Hepatic stellate cell (primary cell): ENCODE measurements around the gene SVIL.
"Not testable (repeated sequence)": the region's sequence is repeated elsewhere in the genome, so short reads cannot be mapped to it uniquely, and the experiment has no call there.

Experiments used
- DNase-seq: peaks from one replicate; pipeline ENCODE4 v3.0.0; 2011; ENCODE audit warnings: low spot score

The SVIL gene

DNA sequence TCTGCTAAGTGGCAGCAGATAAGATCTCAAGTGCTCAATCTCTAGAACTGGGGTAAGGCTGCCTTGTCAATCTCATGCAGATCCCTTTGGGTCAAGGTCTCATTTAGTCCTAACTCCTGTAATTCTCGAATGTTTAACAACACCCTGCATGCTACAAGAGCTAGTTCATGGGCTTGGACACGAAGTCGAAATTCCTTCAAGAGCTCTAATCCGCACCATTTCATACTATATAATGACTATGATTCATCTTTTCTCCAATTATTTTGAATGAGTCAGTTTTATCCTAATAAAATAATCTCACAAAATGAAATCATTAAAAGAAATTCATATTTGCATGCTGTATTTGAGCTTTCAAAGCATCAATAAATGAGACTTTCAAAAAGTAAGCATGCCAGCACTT lies 119.7 kb downstream of the SVIL start:
- DNase-seq: not testable (repeated sequence)

DNA sequence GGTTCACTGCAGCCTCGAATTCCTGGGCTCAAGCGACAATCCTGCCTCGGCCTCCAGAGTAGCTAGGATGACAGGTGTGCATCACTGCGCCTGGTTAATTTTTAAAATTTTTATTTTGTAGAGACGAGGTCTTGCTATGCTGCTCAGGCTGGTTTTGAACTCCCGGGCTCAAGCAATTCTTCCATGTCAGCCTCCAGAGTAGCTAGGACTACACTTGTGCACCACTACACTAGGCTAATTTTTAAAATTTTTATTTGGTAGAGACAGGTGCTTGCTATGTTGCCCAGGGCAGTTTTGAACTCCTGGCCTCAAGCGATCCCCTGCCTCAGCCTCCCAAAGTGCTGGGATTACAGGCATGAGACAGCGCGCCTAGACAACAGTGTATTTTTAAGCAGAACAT lies 120.5 kb downstream of the SVIL start:
- no peak for DNase-seq

DNA sequence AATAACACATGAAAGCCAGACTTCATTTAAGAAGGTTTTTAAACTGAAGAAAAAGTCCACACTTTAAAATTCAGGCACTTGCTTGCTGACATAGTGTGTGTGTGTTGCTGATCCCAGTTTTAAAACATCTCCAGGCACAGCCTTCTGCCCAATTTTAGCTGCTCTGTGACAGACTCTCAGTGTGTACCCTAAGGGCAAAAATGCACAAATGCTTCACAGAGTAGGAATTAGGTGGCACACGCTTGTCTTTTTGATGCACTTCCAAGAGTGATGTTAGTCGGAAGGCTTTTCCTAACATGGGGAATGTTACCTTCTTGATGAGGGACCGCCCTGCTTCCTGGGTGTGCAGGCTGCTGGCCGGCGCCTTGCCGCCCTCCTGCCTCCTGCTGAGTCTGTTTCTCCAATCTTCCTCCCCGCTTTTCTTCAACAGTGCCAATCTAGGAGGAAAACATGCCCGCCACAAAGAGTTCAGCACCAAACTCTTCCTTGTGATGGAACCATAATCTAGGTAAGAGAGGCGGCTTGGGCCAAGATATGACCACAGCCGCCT lies 122.3 kb downstream of the SVIL start:
- no peak for DNase-seq

DNA sequence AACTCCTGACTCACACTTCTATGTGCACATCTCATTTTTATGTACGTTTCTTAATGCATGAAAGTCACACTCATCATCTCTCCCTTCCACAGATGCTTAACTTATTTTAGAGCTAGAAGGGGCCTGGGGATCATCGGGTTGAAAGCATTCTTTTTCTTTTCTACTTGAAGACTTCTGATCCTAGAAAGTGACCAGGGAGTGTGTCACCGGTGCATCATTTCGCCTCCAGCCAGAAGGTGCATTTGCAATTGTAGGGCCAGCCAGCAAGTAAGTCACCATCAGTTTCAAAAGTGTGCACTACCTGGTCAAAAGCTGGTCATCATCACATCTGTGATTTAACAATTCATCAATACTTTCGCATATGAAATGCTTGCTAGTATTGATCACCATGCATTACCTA lies 123.0 kb downstream of the SVIL start:
- not testable (repeated sequence) for DNase-seq

DNA sequence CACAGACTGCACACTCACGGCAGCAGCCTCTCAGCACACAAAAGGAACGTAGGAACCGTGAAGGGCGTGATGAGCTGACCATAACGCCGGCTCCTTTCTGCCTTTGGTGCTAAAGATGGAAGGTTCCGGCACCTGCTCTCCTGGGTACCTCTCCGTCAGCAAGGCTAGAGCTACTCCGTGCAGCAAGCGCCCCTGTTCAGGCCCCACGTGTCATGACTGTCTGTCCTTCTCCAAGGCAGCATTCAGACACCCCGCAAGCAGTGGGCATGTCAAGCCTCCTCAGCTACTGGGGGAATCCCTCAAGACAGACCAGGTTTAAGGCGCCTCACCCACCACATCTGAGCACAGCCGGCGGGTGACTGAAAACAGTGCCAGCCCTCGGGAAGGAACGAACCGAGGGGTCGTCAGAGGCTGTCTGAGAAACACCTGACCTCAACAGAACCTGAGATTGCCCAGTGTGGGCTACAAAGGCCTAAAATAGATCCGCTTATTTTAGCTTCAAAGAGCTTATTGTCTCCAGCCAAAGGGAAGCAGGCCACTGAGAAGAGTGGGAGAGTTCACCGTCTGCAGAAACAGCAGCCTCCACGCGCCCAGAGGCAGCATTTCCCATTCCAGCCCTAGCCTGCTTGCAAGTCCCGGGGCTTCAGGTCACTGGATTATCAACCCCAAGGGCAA lies 124.2 kb downstream of the SVIL start:
- not testable (repeated sequence) for DNase-seq

DNA sequence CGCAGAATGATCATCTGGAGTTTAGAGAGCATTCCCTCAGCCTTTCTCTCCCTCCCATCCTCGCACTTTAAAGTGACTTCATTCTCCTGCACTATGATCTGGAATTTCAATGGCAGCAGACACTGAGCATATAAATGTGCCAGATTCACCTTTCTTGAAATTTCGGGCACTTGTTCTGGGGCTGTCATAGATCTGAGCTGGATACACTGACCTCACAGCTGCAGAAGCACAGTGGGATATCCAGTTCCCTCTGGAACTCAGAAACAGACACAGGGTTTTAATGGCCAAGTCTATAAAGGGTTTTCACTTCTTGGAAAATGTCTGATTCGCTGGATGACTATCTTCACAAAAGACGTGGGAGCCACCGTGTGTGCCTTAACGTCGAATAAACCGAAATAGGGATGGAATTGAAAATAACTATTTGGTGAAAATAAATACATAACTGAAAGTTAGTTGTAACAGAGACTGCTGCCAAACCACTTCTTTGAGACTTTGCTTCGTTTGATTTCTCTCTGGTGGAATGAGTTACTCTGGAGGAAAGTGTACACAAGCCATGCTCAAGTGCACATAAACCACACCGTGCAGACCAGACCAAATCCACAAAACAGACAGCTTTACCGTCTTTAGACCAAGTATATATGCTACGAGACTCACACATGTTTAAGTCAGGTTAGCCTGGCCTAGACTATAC lies 126.1 kb downstream of the SVIL start:
- no peak for DNase-seq

DNA sequence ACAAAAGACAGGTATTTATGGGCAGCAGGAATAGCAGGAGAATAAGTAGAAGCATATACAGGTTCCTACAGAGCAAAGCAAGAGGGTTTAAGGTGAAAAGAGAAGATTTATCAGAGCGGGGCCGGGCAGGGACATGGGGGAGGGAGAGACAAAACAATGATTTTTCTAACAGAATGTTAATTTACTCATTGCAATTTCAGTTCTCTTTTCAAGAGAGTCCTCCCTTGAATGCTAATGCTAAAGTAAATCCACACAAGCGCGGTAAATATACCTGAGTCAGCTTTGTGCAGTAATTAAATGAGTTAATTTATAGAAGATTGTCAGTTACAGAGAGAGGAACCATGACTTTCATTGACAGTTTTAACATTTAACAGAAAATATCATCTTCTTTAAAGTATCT lies 127.0 kb downstream of the SVIL start:
- not testable (repeated sequence) for DNase-seq

- DNase-seq: not testable (repeated sequence)
Observed at GRCh38 chr10:29506324-29506921, 128.3 kb downstream of the SVIL start.

DNA sequence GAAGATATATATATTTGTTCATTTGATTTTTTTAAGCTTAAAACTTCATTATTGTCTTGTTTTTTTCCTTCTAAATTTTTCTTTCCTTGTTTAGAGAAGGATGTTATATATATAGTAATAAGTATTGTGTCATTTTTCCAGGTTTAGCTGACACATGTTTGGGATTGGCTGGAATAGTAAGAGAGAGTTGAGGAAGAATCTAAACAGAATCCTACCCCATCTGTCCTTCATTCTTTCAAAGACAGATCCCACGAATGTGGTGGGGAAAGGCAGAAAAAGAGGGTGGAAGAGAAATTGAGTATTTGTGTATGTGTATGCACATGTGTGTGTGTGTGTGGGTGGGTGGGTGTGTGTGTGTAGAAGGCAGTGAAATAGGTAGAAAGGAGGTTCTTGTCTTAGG lies 132.4 kb downstream of the SVIL start:
- DNase-seq: no peak

DNA sequence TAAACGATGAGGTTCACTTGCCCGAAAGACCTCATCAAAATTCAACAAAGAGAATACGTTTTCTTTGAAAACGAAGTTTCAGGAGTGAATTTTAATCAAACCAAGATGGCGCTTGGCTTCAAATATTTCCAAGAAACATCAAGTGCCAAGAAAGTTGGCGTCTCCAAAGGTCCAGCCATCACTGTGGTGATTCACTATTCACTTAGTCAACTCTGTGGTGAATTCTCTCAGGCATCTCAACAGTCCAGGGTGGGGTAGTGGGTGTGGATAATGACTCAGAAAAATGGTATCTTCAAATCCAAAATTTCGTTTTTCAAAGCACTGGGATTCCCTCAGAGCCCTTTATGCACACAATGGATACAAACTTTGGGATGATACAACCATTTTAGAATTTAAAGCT lies 133.1 kb downstream of the SVIL start:
- peak; percentile 82 for DNase-seq

DNA sequence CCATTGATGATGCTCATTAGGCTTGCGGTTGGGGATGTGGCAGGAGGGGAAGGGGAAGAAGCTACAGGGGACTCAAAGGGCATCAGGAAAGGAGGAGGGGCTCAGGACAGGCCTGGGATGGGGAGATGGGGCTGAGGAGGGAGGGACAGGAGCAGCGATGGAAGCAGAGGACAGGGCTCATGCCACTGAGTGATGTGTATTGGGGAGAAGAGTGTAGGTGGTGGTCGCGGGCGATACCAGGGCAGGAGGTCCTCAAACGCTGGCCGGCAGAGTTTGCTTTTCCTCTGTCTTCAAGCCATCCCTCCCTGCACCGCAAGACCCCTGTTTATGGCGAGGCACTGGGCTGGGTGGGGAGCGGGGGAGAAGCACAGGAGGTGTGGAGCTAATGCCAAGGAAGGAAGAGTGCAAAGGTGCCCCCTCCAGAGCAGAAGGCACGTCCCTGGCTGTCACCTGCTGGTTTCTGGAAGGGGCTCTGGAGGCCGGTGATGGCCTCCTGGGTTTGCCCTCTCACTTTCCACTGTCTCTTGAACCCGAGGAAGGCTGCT lies 134.7 kb downstream of the SVIL start:
- DNase-seq: no peak

- DNase-seq: peak; percentile 74
Observed at GRCh38 chr10:29496341-29497162, 138.2 kb downstream of the SVIL start.

DNA sequence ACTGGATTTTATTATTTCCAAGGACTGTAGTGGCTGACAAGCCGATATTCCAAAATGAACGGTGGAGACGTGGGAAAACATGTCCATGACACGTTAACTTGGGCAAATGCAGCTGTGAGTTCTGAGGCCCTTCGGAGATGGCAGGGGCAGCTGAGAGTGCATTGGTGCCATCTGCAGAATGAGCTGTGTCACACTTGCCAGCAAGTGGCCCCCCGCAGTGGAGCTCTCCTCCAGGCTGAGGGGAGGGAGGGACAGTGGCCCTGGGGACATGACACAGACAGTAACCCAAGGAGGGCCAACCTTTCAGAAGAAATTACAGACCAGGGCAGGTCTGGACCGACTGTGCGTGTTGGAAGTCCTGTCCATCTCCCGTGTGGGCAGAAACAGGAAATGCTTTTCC lies 139.4 kb downstream of the SVIL start:
- no peak for DNase-seq

GRCh38 chr10:29493697-29494096 lies 141.1 kb downstream of the SVIL start:
- no peak for DNase-seq

DNA sequence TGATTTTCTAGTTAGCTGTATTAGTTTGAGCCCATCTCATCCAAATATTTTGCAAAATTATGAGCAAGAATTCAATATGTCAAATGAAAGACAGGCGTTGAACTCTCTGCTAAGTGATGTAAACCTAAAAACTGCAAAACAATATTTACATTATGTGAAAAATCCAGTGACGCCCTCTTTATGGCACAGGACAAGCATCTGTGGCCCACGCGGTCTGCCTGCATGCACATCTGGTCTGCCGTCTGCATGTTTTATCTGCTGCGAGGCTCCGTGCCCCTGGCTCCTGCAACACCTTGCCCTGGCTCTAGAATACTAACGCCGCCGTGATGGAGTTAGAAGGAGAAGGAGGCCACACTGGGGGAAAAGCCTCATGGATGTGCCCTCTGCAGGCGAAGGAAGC lies 142.0 kb downstream of the SVIL start:
- DNase-seq: no peak

DNA sequence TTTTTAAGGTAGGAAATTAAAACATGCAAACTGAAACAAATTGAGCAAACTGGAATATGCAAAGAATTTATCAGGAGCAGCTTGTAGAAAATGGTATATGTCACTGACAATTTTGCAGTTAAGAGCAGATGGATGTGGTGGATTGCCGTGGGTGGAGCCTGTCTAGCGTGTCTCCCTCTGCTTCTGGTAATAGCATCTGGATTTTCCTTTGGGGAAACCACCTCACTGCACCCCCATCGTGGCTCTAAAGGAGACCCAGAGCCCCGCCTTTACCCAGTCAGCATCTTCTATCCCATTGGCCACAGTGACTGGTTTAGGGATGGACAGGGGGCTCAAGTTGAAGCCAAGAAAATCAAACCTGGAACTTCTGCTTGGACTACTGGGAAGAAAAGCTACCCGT lies 142.9 kb downstream of the SVIL start:
- DNase-seq: no peak

- DNase-seq: not testable (repeated sequence)
Observed at GRCh38 chr10:29490781-29491280, 143.9 kb downstream of the SVIL start.

DNA sequence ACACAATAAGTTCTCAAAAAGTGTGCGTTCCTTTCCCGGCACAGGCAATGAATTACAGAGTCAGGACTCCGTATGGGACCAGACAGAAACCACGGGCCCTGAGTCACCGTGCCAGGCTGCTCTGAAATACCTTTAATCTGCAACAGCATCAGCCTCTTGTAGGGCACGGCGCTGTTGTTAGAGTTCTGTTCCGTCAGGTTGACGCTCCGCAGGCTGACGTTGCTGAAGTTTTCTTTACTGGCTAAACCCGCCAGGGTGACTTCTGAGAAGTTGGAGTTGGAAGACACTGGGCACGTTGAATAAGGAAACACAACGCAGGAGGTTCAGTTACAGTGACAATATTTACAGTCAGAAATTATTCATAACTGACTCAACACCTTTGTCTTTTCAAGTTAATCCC lies 146.3 kb downstream of the SVIL start:
- not testable (repeated sequence) for DNase-seq

GRCh38 chr10:29487884-29488266 lies 146.9 kb downstream of the SVIL start:
- DNase-seq: not testable (repeated sequence)

DNA sequence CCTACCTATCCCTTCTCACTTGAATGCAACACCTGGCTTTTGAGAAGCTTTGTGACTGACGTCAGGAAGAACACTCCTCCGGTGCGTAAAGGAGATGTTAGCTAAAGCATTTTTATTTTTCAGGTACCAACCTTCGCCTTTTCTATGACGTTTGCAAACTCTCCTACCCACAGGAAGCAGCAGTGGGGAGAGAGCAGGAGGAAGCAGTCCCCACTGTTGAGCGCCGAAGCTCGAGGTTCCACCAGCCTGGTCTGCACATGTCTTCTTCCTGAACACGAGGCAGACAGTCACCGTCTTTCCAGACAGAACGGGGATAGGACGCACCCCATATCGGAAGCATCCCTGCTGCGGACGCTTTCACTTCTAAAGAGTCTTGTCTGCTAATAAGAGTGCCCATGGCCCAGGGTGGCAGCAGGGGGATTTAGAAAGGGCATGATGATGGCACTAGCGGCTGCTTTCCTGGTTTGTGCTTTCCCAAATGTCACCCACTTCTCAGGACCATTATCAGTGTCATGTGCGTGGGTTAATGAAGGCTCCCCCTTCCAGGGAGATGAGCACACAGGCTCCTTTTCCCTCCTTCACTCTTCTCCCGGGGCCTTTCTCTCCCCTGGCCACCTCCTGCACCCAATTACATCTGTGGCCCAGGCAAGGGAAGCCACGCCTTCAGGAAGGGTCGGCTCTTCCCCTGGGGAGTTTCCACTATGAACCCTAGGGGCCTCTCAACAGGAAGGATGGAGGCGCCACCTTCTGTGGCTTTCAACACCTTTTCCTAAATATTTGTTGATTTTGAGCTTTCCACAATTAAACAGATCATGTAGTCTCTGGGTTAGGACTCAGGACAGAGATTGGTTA lies 147.5 kb downstream of the SVIL start:
- not testable (repeated sequence) for DNase-seq

GRCh38 chr10:29486433-29486832 lies 148.3 kb downstream of the SVIL start:
- no peak for DNase-seq
